HG03575 (cell line): ENCODE results near the gene PLEKHM1.

Source experiments
- ATAC-seq: cut with Tn5 transposase; IDR thresholded peaks from one replicate; pipeline ENCODE4 v1.9.1; 2021; ENCODE audit not compliant: unreplicated experiment, insufficient number of reproducible peaks, low FRiP score; ENCODE audit errors: extremely low read depth

Gene PLEKHM1

DNA sequence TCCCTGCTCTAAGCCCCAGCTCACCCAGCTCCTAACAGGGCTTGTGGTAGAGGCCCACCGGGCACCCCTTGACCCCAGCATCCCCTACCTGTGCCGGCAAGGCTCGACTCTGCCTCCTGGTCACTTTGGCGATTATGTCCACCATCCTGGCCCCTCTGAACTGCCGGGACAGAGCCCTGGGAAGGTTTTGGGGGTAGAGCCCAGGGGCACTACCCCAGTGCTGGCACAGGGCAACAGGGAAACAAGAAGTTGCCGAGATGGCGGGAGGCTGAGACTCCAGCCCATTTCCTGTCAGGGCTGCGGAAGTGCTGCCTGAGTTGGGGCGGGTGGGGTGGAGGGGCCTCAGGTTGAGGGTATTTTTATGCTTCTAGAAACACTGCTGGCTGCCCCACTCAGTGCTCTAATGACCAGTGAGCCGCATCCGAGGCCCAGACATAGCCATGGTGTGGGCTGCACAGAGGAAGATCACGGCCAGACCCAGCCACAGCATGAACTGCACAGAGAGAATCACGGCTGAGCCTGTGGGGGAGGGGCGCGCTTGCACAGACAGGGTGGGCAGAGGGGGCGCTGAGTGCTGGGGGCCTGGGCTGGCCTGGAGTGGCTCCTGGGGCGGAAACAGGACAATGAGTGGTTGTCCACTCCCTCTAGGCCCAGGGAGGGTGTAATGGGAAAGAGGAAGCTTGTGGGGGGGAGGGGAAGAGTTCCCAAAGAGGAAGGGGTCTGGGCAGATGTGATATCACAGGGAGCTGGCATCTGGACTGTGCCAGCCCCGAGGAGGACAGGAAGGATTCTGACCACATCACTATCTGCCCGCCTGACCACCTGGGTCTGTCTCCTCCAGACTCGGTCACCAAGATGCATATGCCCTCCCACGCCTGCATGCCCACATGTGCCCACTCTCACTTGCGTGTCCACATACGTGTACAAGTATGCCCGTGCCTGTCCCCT, 80.1 kb downstream of the PLEKHM1 start:
- no peak for ATAC-seq

DNA sequence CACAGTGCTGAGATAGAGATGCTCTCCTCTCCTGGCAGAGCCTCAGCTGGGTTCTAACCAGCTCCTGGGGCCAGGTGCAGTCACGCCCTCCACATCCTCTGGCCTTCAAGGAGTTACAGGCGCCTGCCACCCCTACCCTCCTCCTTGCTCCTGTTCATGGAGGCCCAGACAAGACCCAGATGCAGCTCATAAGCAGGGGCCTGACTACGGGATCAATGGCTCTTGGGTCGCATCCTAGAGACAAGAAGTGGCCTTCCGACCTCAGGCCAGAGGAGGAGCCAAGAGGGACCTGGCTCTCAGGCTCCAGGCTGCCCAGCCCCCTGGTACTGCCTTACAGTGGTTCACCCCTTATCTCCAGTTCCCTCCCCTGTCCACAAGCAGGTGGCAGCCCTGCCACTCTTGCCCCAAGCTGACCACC, 80.9 kb downstream of the PLEKHM1 start:
- ATAC-seq = no peak

DNA sequence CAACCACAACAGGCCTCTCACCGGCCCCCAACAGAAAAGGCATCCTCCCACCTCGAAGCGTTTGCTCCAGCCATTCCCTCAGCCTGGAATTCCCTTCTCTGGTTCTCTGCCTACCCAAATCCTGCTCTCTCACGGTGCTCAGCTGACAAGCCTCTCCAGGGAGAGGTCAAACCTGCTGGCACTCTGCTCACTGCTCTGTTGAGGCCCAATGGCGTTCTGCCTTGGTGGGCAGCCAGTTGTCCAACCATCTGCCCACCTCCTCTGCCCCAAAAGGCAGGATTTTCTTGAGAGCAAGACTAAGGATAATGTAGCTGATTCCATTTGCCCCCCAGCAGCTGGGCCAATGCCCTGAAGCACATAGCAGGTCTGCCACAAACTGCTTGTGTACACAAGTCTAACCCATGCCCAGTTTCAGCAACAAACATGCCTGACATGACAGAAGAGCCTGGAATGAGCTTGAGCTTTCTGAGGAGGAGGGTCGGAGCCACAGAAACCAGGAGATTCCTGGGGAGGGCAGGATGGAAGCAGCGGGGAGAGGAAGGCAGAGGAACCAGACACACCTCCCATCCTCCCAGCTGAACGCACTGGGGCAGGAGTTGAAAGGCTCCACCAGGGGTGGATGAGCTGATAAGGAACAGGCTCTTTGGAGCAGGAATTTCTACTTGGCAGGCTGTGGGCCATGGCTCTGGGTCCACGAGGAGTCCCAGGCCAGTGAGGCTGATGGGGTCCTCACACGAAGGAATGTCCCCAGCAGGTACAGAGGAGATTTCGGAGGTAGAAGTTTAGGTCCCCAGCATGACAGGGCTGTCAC, 81.7 kb downstream of the PLEKHM1 start:
- ATAC-seq = no peak

DNA sequence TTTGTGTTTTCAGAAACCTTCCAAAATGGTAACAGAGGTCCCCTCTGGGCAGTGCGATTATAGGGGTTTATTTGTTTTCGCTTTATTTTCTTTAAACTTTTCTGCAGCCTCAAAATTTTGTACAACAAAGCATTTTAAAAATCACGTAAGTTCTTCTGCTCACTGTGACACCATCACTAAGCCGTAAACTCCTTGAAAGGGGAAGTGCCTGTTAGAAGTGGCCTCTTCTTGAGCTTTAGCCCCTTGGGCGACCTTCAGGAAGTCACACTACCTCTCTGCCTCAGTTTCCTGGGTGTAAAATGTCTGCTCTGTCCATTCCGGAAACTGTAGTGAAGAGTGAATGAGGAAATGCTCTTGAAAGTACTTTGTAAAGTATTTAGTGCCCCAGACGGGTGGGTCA, 84.4 kb downstream of the PLEKHM1 start:
- ATAC-seq = no peak

DNA sequence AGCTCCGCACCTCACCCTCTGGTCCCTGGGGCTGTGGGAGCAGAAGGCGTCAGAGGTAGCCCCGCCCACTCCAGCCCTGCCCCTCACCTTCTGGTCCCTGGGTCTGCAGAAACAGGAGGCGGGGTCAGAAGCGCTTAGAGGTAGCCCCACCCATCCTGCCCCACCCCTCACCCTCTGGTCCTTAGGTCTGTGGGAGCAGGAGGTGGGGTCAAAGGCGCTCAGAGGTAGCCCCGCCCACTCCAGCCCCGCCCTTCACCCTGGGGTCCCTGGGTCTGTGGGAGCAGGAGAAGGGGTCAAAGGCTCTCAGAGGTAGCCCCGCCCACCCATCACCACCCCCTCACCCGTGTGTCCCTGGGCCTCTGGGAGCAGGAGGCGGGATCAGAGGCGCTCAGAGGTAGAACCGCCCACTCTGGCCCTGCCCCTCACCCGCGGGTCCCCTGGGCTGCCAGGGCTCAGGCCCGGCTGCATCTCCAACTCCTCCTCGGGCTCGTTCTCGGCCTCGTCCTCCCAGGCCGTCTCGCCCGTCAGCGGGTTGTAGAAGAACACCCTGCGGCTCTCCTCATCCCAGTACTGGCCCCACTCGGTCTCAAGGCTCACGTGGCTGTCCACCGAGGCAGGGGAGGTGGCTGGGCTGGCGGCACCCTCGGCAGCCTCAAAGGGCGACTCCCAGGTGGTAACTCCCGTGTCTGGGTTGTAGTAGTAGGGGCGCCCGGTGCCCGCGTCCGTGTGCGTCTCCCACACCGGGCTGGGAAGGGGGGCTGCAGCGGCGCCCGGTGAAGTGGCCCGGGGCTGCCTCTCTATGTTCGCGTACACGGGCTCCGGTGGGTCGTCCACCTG, 85.1 kb downstream of the PLEKHM1 start:
- no peak for ATAC-seq

DNA sequence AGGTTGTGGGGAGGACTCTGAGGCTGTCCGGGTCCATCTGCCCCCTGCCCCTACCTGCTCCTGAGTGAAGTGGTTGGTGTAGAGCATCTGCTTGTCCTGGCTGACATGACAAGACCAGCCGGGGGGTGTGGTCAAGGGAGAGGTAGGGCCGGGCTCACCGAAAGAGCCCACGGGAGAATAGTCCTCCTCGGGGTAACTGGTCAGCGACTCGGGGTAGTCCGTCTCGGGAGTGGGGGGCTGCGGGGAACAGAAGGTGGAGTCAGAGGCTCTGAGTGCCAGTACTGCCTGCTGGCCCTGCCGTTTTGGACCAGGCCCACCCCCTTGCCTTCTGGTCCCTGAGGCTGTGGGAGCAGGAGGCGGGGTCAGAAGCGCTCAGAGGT, 85.7 kb downstream of the PLEKHM1 start:
- no peak for ATAC-seq

DNA sequence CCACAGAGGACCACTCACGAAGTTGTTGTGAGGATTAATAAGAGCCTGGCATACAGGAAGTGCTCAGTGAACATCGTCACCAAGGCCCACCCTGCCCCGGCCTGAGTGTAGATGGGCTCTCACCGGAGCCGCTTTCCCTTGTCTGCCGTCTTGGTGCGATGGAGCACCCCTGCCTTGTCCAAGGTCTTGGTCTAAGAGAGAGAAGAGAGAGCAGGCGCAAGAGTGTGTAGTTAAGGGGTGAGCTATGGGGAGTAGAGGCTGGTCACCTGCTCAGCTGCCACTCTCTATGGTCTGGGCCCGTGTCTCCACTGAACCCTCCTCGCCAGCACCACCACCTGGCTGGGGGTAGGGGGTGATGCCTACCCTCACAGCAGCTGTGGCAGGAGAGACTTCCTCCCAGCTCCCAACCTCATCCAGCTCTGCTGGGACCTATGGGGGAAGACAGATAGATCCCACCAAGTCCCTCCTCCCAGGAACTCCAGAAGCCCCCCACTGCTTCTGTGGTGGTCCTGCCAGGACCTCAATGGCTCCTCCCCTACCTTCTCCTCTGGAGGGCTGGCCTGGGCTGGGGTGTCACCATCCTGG, 86.5 kb downstream of the PLEKHM1 start:
- ATAC-seq = no peak

DNA sequence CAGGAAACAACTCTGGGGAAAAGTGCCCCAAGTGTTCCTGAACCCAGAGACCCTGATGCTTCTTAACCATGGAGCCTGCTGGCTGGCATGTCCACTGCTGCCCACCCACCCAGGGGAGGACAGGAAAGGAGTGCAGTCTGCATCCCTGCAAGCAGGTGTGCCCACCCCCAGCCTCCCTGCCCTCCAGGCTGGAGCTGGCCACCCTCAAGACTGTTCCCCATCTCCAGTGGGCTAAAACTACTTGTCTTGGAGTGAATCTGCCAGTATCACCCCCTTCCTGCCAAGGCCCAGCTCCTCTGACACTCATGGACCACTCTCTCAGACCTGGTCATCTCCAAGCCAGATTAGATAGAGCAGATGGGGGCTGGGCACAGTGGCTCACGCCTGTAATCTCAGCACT, 87.6 kb downstream of the PLEKHM1 start:
- ATAC-seq = no peak

DNA sequence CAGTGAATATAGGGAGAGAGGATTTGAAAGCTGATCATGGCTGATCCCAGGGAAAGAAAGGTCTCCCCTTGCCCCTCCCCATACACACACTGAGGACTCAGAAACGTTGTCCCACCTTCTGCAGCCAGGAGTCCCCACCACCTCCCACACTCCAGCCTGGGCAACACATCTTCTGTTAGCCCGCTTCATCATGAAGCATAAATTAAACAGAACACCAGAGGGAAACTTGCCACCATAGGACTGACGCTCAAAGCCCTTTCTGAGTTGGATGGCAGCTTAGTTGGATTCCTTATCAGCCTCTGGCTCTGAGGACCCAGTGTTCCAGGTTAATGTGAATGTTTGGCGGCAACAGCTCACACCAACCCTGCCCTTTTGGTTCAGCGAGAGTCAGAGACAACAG, 91.7 kb downstream of the PLEKHM1 start:
- no peak for ATAC-seq

DNA sequence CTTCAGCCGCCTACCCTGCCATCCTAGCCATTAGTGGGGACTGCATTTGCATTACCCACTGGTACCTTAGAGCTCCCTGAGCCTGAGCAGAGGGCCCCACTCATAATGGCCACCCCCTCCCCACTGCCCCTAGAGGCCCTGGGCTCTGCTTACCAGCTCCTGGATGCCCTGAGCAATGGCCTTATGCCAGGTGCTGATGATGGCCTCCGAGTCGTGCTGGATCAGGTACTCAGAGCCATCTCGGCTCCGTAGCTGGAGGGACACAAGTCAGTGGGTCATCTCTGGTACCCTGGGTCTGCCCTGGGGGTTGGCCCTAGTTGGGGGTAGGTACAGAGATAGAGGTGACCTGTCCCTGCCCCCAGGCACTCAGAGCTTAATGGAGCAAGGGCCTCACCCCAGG, 92.7 kb downstream of the PLEKHM1 start:
- no peak for ATAC-seq

DNA sequence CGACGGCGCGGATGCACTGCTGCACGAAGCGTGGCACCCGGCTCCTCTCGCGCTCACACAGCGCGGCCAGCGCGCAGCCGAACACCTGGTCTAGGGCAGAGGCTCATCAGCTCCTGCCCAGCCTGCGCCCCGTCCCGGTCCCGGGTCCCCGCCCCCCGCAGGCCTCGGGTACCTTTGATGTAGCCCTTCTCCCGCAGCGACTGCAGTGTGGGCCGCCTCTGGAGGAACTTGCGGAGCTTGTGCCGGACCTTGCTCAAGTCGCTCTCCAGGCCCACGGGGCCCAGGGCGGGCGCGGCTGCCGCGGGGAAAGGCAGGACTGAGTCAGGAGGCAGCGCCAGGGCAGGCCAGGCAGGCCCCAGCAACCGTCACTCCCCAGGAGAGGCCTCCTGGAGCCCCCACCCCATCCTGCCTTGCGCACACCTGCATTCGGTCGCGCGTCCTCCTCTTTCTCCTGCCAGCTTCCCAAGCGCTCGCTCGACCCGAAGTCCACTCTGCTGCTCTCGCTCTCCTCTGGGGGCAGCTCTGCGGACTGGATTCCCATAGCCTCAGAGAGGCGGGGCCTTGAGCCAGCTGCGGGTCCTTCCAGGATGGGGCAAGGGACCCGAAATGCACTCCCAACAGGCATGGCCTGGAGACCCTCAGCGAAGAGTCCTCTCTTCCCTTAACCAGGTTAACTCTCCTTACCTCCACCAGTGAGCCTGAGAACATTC, 93.9 kb downstream of the PLEKHM1 start:
- no peak for ATAC-seq

DNA sequence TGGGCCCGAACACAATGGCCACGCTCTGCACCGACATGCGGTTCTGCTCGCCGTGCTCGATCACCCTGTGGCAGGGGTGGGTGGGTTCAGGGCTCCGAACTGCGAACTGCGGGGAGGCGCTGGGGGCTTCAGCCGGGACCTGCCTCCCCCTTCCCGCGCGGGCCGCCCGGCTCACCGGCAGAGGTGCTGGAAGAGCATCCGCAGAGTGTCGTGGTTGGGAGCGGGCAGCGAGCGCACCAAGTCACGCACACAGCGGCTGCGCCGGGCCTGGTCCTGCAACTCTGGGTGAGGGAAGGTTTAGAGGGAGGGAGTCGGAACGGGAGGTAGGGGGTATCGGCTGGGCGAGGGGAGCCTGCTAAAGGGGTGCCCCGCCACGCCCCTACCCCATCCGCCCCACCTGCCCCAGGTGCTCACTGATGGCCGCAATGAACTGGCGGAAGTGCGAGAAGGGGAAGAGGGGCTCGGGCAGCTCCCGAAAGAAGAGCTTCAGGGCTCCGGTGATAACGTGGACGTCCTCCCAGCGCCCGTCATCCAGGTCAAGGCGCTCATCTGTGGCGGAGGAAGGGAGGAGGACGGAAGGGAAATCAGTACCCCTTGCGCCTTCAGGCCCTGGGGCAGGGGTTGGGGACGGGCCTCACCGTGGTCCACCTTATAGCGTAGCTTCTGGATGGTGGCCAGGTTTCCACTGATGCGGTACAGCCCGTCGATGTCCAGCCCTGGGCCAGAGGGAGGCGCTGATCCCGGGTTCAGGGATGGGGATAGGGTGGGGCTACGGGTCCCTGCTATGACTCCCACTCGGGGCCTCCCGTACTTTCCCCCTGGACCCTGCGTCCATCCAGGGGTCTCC, 94.7 kb downstream of the PLEKHM1 start:
- ATAC-seq = no peak

DNA sequence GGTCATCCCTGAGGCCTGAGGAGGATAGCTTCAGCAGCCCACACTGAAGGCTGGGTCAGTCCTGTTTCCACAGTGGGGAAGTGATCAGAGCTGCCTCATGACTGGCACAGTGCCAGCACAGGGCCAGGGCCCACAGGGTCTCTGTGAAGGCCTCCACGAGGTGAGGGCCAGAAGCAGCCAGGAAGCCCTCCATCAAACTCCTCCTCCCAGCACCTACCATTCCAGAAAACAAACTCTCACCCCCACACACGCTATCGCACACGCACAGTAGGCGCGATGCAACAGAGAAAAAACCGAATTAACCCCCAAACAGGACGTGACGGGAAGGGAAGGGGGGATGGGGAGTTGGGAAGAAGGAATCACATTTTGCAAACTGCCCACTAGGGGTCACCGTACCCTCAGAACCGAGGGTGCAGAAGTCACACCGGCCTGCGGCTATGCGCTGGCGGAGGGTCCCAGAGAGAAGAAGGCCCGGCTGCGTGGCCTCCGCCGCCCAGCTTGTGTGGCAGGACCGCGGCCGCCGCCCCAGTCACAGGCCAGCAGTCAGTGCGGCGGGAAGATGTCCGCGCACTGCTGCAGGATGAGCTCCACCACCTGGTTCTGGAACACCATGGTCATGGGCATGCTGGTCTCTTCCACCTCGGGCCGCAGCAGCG, 95.5 kb downstream of the PLEKHM1 start:
- ATAC-seq = no peak

DNA sequence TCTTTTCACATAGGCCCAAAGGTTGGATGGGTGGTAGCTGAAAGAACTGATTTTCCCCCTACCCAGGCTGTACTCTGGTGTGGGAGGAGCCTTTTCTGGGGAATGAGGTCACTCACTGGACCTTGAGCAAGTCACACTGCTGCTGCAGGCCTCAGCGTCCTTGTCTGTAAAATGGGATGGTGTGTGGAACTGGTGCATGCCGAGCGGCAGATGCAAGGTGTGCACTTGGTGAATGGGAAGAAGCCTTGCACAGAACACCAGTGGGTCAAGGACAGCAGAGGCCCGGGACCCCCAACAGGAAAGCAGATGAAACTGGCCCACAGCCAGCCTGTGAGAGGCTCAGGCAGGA, 96.0 kb downstream of the PLEKHM1 start:
- no peak for ATAC-seq

DNA sequence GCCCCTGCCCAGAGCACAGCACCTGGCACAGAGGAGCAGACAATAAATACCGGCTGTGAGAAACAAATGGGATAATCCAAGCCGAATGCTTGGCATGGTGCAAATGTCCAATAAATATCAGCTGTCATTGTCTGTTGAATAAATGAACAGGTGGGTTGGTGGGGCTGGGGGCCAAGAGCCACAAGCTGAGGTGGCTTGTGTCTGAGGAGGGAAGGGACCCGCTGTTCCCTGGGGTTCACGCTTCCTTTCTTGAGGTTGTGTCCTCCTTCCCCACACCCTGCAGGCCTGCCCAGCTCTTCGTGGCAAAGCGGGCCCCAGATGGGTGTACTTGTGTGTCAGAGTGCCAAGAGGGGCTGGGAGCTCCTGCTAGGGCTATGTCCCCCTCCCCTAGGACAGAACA, 96.4 kb downstream of the PLEKHM1 start:
- ATAC-seq = no peak

DNA sequence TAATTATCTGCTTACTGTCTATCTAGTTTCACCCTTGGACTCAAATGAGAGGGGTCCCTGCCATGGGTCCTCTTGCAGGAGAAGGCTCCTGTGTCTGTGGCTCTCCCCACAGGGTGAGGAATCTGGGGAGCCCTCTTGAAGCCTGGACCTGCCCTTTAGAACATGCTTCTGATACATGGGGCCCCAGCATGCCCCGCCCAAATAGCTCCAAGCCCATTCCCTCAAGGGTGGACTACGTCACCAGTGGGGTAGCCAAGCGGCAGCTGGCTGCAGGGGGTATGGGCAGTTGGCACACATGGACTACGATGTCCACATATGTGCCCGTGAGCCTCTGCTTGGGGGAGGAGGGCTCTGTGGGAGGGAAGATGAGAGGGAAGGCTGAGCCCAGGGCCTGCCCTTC, 97.1 kb downstream of the PLEKHM1 start:
- no peak for ATAC-seq

DNA sequence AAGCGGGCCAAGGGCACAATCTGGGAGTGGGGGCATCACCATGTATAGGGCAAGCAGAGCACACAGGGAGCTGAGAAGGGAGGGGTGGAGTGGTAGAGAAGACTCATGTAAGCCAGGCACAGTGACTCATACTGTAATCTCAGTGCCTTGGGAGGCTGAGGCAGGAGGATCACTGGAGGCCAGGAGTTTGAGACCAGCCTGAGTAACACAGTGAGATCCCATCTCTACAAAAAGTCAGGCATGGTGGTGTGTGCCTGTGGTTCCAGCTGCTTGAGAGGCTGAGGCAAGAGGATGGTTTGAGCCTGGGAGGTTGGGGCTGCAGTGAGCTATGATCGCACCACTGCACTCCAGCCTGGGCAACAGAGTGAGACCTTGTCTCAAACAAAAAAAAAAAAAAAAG, 98.6 kb downstream of the PLEKHM1 start:
- no peak for ATAC-seq
